ENCODE results near the gene ADORA2B. TPM values are rescaled to one million over a fixed set of nuclear protein-coding genes. Genes with fewer than 3 reads are reported as not detected.
A peak's percentile ranks its signal among the peaks of the same experiment; 100 is the strongest.

The ADORA2B gene
- total and polyA plus RNA-seq, 2 of the 8 experiments (the other 6 are each of a cell fraction or from before 2014, with no cell fraction given), result 2.6 to 8.2 TPM

GRCh38 chr17:15955793-15956541 is 11.0 kb downstream of the ADORA2B start:
- Histone ChIP-seq H3K23me2 (ENCODE audit: low read depth, low read length) (no peaks in the 10 kb centered on the region), H3K4me3 (ENCODE audit: extremely low read depth in 1 of 4, insufficient read depth in 2 of 4, low read depth in 3 of 4, low read length in 4 of 4) (no peak overlapping the region), H3K4me2 (ENCODE audit: insufficient read depth in 1 of 2, low read depth in 2 of 2, low read length in 2 of 2) (no peak overlapping the region), H3K4me1 (replicated peaks in 1 of 4; ENCODE audit: control insufficient read depth in 3 of 4, insufficient read depth in 4 of 4, low read length in 3 of 4) (peaks cover 0 to 6% (median 3%) of the 10 kb centered on the region in 4 experiments; a peak in 4 of 7 replicates), H3K4ac (replicated peaks; ENCODE audit: insufficient read length, low read depth, low read length) (no peak overlapping the region), H3K9ac (replicated peaks in 1 of 4; ENCODE audit: extremely low read depth in 1 of 4, low read depth in 3 of 4, low read length in 3 of 4) (no peak overlapping the region), H2AFZ (ENCODE audit: low read length) (no peak overlapping the region), H4K5ac (ENCODE audit: insufficient read length, low read depth, low read length) (no peak overlapping the region), H3K23ac (ENCODE audit: insufficient read length) (no peak overlapping the region), H3K14ac (ENCODE audit: insufficient read length) (no peak overlapping the region), H4K91ac (replicated peaks; ENCODE audit: insufficient read length, low read length) (no peak overlapping the region), H2BK20ac (ENCODE audit: low read length) (no peak overlapping the region; the same call in 1 of the 2 replicates), H3K27ac (ENCODE audit: low read depth, low read length) (no peak overlapping the region), H3K9me3 (ENCODE audit: insufficient read depth in 2 of 2, low read depth in 1 of 2, low read length in 1 of 2) (no peaks in the 10 kb centered on the region), H3K27me3 (replicated peaks in 1 of 4; ENCODE audit: control insufficient read depth in 3 of 4, extremely low read depth in 1 of 4, insufficient read depth in 3 of 4, low read length in 3 of 4) (no peaks in the 10 kb centered on the region), H3K36me3 (ENCODE audit: control insufficient read depth in 2 of 4, insufficient read depth in 4 of 4, low read length in 3 of 4) (no peaks in the 10 kb centered on the region), H2BK5ac (ENCODE audit: low read depth, low read length) (no peak overlapping the region), H3K18ac (ENCODE audit: extremely low read depth, low read length) (no peak overlapping the region), H3K79me1 (ENCODE audit: low read depth, low read length) (no peaks in the 10 kb centered on the region), H2AK5ac (ENCODE audit: low read depth, low read length) (no peak overlapping the region), H2BK120ac (replicated peaks; ENCODE audit: low read depth, low read length) (no peak overlapping the region), H4K8ac (ENCODE audit: extremely low read depth, insufficient read depth, low read length) (no peak overlapping the region), H2BK12ac (ENCODE audit: low read depth, low read length) (no peak overlapping the region), H4K20me1 (replicated peaks in 1 of 2; ENCODE audit: control insufficient read depth in 1 of 2, insufficient read depth in 2 of 2, low read length in 2 of 2) (no peaks in the 10 kb centered on the region), H3K79me2 (ENCODE audit: control insufficient read depth in 1 of 2, insufficient read depth in 2 of 2, low read length in 2 of 2) (no peaks in the 10 kb centered on the region), H2BK15ac (ENCODE audit: low read length) (no peak overlapping the region), H3K56ac (replicated peaks; ENCODE audit: insufficient read length, low read depth, low read length) (no peak overlapping the region)
- TF ChIP-seq YY1 (IDR thresholded peaks at IDR 0.05; ENCODE audit: low read depth, low read length) (no peak), TCF12 (IDR thresholded peaks at IDR 0.05; ENCODE audit: low read depth, low read length) (peak; percentile 77; the same call in 1 of the 2 replicates), SP1 (IDR thresholded peaks at IDR 0.05; ENCODE audit: low read depth, low read length) (0 out of 2 replicates have a peak, but pooled peaks have one; percentile 38)
- 91% methylated on average over 14 of the region's 14 CpGs; no CpG with 5 or more reads in 1 of the 2 experiments for WGBS, 2 experiments (ENCODE audit: extremely low coverage in 1 of 2, insufficient coverage in 1 of 2, insufficient read length in 1 of 2, insufficient replicate concordance in 2 of 2, low coverage in 1 of 2, low lambda C conversion rate in 2 of 2, missing lambda C conversion rate in 1 of 2)
- FAIRE-seq (no peak), DNase-seq (ENCODE audit: low read depth in 1 of 2, low spot score in 2 of 2) (no peak)
- ChIA-PET POLR2A (ENCODE audit: partially characterized antibody) (interaction anchor here (0.7 to 2.2 kb wide), 4 partner anchors 10 to 45 kb away, joined by 3 to 10 read pairs (median 3); partner anchors contain the start of gene ADORA2B), CTCF (ENCODE audit: partially characterized antibody) (interaction anchor here (2.6 kb wide), 1 partner anchor 10 kb away, joined by 9 read pairs; the partner anchor contains the start of gene ADORA2B)
